Measurements from ENCODE around the gene TRIM2.
"Not testable (repeated sequence)": the region's sequence is repeated elsewhere in the genome, so short reads cannot be mapped to it uniquely, and the experiment has no call there.

The TRIM2 gene

GRCh38 chr4:153191795-153192363 lies 12.4 kb upstream of the TRIM2 start:
- no peak for DNase-seq

GRCh38 chr4:153197301-153197700 lies 6.9 kb upstream of the TRIM2 start:
- DNase-seq = no peak

DNA sequence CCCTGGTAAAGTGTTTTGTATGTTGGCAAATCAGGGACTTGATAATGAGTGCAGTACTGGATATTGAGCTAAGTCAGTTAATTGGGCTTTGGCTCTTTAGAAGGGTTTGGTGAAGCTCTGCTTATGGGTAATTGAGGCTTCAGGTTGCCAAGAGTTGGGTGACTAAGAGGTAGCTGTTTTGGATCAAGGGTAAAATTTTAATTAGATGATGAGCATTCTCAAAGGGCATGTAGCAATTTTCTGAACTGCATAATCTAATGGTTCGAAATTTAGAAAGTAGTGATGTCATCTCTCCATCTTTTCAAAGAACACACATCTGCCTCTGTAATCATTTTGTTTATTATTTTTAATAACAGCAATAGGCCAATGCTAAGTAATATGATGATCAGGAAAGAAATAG lies 5.5 kb upstream of the TRIM2 start:
- DNase-seq = no peak

GRCh38 chr4:153203746-153204145 lies 497 bp upstream of the TRIM2 start:
- DNase-seq = not testable (repeated sequence)

- no peak for DNase-seq
Measured at GRCh38 chr4:153204728-153205648, 745 bp downstream of the TRIM2 start.

- no peak for DNase-seq
Measured at GRCh38 chr4:153205757-153206156, 1.5 kb downstream of the TRIM2 start.

- no peak for DNase-seq
Measured at GRCh38 chr4:153206534-153206933, 2.3 kb downstream of the TRIM2 start.

DNA sequence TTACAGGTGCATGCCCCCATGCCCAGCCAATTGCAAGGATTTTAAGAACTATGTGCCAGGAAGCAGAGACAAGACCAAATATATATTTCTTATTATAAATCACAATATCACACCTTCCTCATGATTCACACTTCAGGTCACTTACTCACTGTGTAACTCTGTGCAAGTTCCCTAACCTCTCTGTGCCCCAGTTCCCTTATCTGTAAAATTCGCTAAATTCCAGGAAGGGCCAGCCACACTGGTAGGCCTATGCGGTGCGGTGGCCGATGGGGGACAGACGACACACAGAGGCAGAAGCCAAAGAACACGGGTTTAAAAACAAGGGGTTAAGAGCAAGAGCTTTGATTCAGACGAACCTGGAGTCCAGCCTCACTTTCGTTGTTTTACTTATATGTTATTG lies 2.8 kb downstream of the TRIM2 start:
- DNase-seq = no peak

DNA sequence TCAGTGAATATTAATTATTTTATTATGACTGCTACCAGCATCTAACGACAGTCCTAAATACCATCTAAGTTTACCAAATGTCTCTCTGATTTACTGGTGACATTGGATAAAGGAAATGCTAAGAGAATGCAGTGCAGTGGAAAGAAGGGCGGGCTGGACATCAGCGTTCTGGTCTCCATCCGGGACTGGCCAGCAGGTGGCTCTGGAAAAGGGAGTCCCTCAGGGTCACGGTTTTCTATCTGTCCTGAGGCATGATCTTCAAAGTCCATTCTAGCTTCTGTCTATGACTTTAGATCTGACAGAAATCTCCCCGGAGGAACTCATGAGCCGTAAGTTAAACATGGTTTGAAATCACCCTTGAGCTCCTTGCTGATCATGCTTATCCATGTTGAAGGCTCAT lies 3.3 kb downstream of the TRIM2 start:
- no peak for DNase-seq

DNA sequence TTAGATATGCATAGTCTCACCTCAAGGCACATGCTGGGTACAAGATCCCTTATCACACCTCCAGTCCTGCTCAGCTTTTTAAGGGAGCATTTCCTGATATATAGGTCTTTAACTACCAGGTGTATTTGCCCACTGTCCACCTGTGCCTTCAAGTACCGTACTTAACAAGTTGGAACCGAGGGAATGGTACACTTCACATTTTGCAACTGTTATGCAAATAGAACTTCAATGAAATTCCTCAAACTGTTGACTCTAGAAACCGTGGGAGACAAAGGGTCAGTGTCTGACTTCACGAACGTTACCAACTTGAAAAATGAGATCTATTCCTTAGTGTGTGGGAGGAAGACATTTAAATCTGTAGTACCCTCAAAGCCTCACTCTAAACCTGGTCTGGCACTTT lies 5.2 kb downstream of the TRIM2 start:
- peak in 1 of 2 experiments; percentile 45 for DNase-seq

- no peak for DNase-seq
Measured at GRCh38 chr4:153210727-153211126, 6.5 kb downstream of the TRIM2 start.

DNA sequence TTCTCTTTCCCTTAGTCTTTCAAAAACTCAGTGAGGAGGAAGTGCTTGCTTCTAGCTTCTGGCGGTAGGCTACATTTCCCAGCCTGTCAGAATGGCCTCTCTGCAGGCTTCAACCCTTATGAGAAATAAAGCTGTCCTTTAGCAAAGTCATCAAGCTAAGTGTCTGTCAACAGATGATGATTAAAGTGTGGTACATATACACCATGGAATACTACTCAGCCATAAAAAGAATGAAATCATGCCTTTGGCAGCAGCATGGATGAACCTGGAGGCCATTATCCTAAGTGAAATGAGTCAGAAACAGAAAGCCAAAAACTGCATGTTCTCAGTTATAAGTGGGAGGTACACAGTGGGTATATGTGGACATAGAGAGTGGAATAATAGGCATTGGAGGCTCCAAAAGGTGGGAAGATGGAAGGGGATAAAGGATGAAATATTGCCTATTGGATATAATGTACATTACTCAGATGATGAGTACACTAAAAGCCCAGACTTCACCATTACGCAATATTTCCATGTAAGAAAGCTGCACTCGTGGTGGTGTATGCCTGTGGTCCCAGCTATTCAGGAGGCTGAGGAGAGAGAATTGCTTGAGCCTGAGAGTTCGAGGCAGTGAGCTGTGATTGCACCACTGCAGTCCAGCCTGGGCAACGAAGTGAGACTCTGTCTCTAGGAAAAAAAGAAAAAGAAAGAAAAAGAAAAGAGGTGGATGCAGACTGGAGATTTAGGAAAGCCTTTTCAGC lies 7.9 kb downstream of the TRIM2 start:
- DNase-seq = no peak

DNA sequence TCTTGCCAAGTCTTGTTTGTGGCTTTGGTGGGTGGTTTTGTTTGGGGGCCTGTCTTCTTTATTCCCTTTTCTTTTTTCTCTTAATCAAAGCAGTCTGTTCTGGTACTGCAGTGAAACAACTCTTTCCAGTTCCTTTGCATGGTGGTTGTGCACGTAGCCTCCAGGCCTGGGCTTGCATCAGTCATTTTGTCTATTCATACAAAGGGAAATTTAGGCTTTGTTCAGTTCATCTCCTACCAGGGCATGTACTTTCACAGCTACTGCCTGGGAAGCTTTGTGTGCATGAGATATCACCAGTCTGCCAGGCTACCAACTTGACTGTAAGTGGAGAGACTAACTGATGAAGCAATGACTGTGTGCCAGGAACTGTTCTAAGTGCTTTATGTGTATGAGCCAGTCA lies 8.5 kb downstream of the TRIM2 start:
- DNase-seq = no peak

GRCh38 chr4:153215921-153216320 lies 11.7 kb downstream of the TRIM2 start:
- DNase-seq = no peak

DNA sequence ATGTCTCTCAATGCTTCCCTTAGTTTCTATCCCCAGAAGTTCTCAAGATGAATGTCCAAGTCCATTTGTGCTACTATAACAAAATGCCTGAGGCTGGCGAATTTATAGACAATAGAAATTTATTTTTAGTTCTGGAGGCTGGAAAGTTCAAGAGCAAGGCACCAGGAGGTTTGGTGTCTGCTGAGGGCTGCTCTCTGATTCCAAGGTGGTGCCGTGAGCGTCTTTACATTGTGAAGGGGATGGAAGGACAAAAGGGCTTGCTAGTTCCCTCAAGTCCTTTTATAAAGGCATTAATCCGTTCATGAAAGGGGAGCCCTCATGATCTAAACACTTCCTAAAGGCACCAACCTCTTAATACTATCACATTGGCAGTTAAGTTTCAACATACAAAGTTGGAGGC lies 12.3 kb downstream of the TRIM2 start:
- no peak for DNase-seq

- DNase-seq = no peak
Measured at GRCh38 chr4:153217440-153217839, 13.2 kb downstream of the TRIM2 start.

- DNase-seq = no peak
Measured at GRCh38 chr4:153218961-153219360, 14.7 kb downstream of the TRIM2 start.

DNA sequence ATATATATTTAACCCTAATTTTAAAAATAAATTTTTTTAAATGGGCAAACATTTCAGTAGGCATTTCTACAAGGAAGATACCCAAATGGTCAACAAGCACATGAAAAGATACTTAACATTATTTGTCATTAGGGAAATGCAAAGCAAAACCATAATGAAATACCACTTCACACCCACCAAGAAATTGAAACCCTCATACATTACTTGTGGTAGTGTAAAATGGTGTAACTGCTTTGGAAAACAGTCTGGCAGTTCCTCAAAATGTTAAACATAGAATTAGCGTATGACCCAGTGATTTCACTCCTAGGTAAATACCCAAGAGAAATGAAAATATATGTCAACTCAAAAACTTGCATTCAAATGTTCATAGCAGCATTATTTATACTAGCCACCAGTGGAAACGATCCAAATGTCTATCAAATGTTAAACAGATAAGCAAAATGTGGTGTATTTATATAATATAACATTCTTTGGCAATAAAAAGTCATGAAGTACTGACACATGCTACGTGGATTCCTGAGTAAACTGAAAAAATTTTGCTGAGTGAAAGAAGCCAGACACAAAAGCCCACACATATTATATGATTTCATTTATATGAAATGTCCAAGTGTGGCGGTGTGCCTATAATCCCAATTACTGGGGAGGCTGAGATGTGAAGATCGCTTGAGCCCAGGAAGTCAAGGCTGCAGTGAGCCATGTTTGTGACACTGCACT lies 16.6 kb downstream of the TRIM2 start:
- DNase-seq = no peak

- no peak for DNase-seq
Measured at GRCh38 chr4:153221783-153222706, 17.8 kb downstream of the TRIM2 start.

DNA sequence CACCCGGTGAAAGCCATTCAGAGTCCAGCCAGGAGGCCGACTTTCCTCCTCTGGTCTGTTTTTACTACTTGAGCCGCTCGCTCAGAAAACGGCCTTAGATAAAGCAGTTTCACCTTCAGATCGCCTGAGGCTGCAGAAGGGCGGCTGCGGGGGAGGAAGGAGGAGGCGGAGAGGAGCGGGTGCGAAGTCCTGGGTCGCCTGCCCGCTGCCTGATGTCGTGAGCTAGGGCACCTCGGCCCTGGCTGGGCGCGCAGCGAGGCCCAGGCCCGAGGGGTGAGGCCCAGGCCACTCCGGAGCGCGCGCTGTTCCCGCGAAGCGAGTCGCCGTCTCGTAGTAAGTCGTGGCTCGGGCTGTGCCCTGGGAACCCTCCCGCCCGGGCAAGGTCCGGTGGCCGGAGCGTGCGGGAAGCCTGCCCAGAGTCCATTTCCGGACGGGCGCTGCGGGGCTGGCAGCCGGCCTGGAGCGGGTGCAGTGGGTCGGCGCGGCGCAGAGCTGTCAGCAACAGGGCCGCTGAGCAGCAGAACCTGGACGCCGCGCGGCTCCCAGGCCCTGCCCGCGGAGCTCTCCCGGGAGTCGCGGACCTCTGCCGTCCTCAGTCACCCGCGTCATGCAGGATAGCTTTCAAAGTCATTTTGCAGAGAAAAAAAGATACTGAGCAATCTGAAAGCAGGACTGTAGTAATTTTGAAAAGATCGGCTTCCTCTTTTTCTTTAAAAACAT lies 18.6 kb downstream of the TRIM2 start:
- no peak for DNase-seq

GRCh38 chr4:153223427-153223801 lies 19.2 kb downstream of the TRIM2 start:
- no peak for DNase-seq
